HG03432 (cell line): ENCODE results near the gene SASH1.
A peak's percentile ranks its signal among the peaks of the same experiment; 100 is the strongest.
"Not testable (repeated sequence)": the region's sequence is repeated elsewhere in the genome, so short reads cannot be mapped to it uniquely, and the experiment has no call there.

ENCODE experiments used
- ATAC-seq: cut with Tn5 transposase; IDR thresholded peaks from one replicate; pipeline ENCODE4 v1.9.1; 2021; ENCODE audit warnings: mild to moderate bottlenecking, moderate library complexity; ENCODE audit not compliant: unreplicated experiment

The SASH1 gene

GRCh38 chr6:148364056-148364824, 21.6 kb downstream of the SASH1 start:
- ATAC-seq = no peak

GRCh38 chr6:148365041-148365440, 22.4 kb downstream of the SASH1 start:
- ATAC-seq = no peak

DNA sequence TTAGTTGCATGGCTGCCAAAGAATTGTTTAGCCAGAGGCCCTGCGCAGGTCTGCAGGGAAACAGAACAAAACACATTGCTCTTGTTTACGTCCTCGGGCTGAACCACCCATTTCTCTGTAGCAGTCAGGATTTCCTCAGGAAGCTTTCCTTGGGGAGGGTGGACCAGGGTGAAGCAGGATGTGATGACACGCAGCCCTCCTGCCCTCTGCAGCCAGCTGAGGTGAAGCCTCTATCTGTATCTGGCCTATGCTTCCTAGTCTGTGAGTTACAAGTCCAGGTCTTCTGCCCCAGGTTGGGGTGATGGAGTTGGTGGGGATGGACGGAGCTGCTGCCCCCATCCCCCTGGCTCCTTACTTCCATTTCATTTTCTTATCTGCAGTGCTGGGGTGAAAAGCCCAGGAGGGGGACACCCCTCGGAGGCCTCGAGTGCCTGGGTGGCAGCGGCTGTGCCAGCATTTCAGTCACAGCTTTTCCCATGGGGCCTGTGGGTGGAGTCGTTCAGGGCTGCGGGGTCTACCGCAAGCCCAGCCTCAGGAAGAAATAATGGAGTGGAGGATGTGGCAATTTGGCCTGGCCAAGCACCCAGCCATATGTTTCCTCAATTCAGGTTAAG, 24.9 kb downstream of the SASH1 start:
- peak; percentile 51 for ATAC-seq

DNA sequence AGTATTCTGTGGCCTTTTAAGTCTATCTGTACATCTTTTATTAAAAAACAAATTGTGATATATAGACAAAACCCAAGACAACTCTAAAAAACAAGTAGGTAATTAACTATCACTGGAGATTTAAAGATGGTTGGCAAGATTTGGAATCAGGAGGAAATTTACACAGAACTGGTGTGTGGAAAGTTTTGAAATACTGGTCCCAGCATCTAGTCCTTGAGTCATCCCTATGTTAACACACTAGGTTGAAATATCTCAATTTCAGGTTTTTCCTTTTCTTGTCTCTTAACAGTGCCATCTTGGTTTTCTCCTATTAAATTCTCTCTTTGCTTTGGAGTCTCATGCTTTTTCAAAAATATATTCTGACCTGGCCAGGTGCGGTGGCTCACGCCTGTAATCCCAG, 27.5 kb downstream of the SASH1 start:
- no peak for ATAC-seq

DNA sequence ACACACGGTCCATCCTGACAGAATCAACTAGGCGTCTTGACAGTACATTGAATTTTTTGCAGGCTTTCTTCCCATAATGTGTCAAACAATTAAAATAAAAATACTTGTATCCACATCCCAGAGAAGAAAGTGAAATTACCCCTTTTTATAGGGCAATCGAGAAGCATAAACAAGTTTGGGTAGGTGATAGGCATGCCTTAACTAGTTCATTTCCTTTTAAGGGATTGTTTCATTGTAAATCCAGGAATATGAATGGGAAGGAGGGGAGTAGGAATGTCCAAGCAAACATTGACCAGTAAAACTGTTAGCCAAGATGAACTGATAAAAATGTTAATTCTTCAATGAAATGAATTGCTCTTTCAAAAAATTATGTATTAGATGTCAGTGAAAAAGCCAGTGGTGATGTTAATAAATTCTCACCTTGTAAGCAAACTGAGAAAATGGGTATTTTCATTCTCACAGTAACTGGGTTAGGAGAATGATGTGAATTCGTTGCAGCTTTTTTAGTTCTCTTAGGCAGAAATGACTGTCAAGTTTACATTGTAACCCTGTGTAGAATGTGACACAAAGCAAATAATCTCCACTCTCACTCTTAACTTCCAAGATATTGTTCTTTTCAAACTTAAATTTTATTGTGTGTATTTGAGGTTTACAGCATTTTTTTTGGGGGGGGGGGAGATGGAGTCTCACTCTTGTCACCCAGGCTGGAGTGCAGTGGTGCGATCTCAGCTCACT, 31.6 kb downstream of the SASH1 start:
- no peak for ATAC-seq

DNA sequence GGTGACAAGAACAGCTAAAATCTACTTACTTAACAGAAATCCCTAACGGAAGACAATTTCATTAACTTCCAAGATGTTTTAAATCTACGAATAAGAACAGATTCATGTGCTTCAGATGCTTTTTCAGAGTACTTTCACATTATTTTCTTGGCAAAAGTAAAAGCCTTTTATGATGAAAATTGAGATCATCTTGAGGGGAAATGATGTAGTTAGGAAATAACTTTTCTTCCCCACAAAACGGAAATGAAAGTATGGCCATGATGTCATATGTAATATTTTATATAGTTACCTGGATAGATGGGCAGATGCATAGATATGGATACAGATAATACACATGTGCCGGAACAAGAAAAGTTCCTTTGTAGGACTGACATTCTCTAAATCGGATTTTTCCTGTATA, 32.8 kb downstream of the SASH1 start:
- no peak for ATAC-seq

- no peak for ATAC-seq
Measured at GRCh38 chr6:148379481-148379880, 36.8 kb downstream of the SASH1 start.

DNA sequence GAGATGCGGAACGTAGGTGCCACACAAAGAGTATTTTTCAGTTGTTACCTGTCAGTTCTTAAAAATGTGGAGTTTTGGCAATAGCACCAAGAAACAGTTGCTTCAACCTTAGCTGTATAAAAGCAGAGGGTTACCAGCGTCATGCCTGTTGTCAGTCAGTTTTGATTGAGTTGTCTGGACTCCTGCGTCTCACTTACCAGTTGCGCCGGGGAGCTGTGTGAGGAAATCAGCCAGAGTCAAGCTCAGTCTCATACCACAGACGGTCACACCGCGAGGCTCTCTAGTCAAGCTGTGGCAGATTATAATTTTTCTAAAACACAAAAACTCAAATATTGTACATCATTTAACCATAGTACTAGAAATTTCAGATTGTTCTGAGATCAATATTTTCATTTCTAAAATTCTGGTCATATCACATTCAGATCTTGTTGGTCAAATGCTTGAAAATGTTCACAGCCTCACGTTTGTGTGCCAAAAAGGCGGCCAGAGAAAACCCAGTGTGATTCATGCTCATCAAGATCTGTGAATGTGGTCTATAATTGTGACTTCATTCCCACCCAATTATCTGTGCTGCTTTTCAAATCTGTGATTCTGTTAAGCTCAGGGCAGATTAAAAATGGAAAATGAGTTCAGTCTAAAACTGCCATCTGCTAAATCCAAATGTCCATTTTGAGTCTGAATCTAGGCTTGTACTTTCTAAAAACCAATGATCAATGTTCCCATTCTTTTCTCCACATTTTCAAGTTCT, 37.5 kb downstream of the SASH1 start:
- ATAC-seq = no peak

DNA sequence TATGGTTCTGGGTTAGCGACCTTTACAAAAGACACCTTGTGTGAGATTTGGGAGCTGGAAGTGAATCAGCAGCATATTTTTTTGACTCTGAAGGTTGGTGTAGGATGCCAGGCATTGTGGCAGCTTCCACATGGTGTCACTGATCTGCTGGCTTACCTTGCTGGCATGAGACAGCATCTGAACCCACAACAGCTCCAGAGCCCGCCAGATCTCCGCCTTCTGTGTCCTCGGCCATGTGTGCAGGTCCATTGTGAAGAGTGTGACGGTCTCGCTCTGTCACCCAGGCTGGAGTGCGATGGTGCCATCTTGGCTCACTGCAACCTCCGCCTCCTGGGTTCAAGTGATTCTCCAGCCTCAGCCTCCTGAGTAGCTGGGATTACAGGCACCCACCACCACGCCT, 39.4 kb downstream of the SASH1 start:
- ATAC-seq = not testable (repeated sequence)

DNA sequence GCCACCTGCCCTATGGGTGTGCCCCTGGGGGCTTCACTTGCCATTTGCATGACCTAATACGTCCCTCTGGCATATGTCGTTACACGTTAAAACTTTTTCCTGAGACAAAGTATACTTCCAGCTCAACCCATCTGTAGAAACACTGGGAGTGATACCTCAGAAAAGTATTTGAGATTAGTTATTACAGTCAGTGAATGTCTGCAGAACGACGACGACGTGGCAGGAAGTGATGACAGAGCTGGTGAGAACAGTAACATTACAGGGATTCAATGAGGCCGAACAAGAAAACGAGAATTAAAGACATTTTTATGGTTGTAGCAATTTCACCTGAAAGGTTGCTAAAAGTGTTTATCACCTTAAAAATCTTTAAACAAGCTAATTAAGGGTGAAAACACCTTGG, 40.2 kb downstream of the SASH1 start:
- ATAC-seq = no peak

- no peak for ATAC-seq
Measured at GRCh38 chr6:148383658-148384368, 41.2 kb downstream of the SASH1 start.

- ATAC-seq = no peak
Measured at GRCh38 chr6:148385379-148385778, 42.7 kb downstream of the SASH1 start.

DNA sequence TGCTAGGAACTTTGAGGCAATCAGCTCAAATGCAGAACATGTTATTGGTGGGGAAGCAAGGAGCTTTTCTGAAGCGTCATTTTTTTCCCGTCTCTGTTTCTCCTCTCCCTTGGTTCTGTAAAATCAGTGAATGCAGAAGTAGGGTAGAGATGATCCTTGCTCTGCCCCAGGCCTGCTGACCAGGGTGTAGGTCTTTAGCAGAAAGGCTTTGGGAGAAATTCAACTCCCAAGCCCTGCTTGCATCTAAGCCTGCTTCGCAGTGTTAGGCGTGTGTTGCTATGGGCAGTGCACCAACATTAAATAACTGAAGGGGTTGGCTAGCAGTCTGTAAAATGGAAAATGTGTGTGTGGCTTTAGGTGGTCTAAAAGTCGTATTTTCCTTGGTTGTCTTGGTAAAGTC, 45.9 kb downstream of the SASH1 start:
- ATAC-seq = no peak

GRCh38 chr6:148389086-148389485, 46.4 kb downstream of the SASH1 start:
- ATAC-seq = no peak

GRCh38 chr6:148389917-148390316, 47.3 kb downstream of the SASH1 start:
- ATAC-seq = no peak

DNA sequence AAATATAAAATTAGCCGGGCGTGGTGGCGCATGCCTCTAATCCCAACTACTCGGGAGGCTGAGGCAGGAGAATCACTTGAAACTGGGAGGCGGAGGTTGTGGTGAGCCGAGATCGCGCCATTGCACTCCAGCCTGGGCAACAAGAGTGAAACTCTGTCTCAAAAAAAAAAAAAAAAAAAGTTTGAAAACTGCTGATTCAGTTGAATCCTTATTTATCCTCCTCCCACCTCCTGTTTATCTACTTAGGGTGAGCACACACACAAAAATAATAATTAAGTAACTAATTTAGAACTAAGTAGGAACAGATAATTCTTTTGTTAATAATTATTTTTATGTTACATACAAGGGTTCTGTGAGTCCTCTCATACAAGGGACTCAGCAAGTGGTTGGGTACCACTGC, 49.5 kb downstream of the SASH1 start:
- ATAC-seq = not testable (repeated sequence)

DNA sequence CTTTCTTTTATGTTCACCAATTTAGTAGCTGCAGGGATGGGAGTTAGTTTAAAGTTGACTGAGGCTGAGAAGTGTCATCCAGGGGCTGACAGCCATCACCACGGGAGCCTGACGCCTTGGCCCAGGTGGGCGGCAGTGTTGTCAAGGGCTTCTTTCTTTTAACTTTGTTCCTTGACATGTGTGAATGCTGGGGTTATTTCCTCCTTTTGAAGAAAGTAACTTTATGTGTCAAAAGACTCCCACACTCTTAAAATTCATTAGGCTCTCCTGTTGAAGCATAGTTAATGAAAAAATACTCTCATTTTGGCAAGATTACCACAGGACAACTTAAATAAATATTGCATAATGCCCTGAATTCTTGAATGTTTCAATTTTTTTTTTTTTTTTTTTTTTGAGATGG, 50.0 kb downstream of the SASH1 start:
- ATAC-seq = no peak

GRCh38 chr6:148395583-148396101, 53.0 kb downstream of the SASH1 start:
- ATAC-seq = no peak

DNA sequence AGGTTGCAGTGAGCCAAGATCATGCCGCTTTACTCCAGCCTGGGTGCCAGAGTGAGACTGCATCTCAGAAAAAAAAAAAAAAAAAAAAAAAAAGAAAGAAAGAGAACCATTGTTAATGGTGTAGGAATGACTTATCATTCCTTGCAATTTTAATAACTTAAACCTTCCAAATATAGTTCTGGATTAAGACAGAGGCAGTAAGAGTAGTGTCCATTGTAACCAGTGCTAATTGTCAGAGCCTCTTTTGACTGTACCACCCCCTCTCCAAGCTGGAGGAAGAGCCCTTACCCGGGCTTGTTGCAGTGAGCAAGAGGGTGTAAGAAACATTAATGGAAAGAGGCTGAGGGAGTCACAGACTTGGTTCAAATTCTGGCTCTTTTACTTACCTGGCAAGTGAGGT, 53.8 kb downstream of the SASH1 start:
- no peak for ATAC-seq

GRCh38 chr6:148396926-148397325, 54.3 kb downstream of the SASH1 start:
- no peak for ATAC-seq
